Measurements from ENCODE around the gene TMEM209.
"Not testable (repeated sequence)": the region's sequence is repeated elsewhere in the genome, so short reads cannot be mapped to it uniquely, and the experiment has no call there.

The TMEM209 gene

DNA sequence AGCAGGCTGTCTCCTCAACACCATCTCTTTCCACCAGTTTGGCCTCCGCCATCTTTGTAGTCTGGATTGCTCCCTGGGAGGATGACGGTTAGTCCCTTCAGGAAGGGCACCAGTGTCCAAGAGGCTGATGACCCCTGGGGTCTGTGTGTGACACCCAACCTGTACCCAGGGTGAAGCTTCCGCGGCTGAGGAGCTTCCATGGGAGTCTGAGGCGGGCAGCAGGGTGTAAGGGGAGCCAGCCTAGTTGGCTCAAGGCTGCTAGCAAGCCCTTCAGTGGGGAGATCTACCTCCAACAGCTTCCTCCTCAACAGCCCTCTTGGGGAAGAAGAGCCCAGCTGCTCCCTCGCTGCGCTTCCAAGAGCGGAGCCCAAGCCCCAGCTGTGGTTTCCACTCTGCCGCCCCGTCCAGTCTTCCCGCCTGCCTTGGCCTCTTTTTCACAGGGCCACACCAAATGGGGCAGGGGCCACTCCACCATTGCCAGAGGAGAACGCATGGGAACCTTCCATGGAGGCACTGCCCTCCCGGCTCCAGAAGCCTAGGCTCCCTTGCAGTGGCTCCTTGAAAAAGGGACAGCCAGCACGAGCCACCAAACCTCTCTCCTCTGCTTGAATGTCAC, 57.4 kb downstream of the TMEM209 start:
- no peak overlapping the region for H2AK5ac ChIP-seq (ENCODE audit: low read length, severe bottlenecking)
- no peak for DNase-seq
- H2BK5ac ChIP-seq (ENCODE audit: low read depth, low read length, poor library complexity, severe bottlenecking), result no peak overlapping the region
- no peak overlapping the region for H4K8ac ChIP-seq (ENCODE audit: low read length)
- H3K23ac ChIP-seq (ENCODE audit: low read length in 2 of 2), result no peak overlapping the region
- H3K27ac ChIP-seq (ENCODE audit: low read length, poor library complexity, severe bottlenecking), result no peak overlapping the region
- H3K4ac ChIP-seq (ENCODE audit: low read depth in 1 of 2, low read length in 2 of 2), result no peak overlapping the region
- no peaks in the 10 kb centered on the region for H3K27me3 ChIP-seq (ENCODE audit: control insufficient read depth in 1 of 2, insufficient read depth in 1 of 2, low read length in 2 of 2)
- H3K4me2 ChIP-seq (ENCODE audit: low read length, poor library complexity, severe bottlenecking), result no peak overlapping the region
- no peak overlapping the region for H3K4me3 ChIP-seq (ENCODE audit: insufficient read depth in 1 of 2, low read depth in 1 of 2, low read length in 2 of 2)
- no peaks in the 10 kb centered on the region for H3K79me1 ChIP-seq (replicated peaks; ENCODE audit: low read length, poor library complexity, severe bottlenecking)
- H3K4me1 ChIP-seq (ENCODE audit: control insufficient read depth, insufficient read depth, low read depth, low read length), result peaks cover 16% of the 10 kb centered on the region
- no peak overlapping the region for H2BK120ac ChIP-seq (ENCODE audit: low read depth, low read length)
- no peak overlapping the region for H2BK15ac ChIP-seq (ENCODE audit: low read depth, poor library complexity, severe bottlenecking)
- H2BK12ac ChIP-seq (ENCODE audit: low read length in 2 of 2), result no peak overlapping the region
- WGBS, result 96% methylated on average over 13 of the region's 14 CpGs
- no peak overlapping the region for H3K14ac ChIP-seq (ENCODE audit: low read length in 2 of 2)
- H2AFZ ChIP-seq (ENCODE audit: low read depth, low read length), result no peak overlapping the region
- H3K9ac ChIP-seq (ENCODE audit: low read length), result no peak overlapping the region
- H4K91ac ChIP-seq (ENCODE audit: low read length), result no peak overlapping the region
- H3K36me3 ChIP-seq (ENCODE audit: control insufficient read depth in 1 of 2, insufficient read depth in 2 of 2, low read depth in 1 of 2, low read length in 2 of 2), result peaks cover 0 to 3% of the 10 kb centered on the region in 2 experiments
- no peaks in the 10 kb centered on the region for H3K9me3 ChIP-seq (ENCODE audit: control insufficient read depth, low read length)
- no peak overlapping the region for H3K18ac ChIP-seq (ENCODE audit: low read depth in 1 of 2, low read length in 2 of 2)

DNA sequence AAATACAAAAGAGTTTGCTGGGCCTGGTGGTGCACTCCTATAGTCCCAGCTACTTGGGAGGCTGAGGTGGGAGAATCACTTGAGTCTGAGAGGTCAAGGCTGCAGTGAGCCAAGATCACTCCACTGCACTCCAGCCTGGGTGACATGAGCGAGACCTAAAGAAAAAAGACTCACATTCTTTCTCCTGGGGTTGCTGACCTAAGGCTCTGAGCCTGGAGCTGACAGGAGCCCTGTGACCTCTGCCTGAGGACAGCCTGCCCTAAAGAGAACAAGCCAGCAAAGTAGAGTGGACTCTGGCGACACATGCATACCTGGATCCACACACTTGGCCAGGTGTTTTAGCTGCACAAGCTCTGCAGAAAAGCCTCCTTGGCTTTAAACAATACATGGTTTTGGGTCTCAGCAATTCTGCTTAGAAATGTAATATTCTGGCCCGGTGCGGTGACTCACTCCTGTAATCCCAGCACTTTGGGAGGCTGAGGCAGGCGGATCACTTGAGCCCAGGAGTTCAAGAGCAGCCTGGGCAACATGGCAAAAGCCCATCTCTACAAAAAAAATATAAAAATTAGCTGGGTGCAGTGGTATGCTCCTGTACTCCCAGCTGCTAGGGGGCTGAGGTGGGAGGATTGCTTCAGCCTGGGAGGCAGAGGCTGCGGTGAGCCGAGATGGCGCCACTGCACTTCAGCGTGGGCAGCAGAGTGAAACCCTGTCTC, 58.4 kb downstream of the TMEM209 start:
- WGBS, result 97% methylated on average over 7 of the region's 9 CpGs

GRCh38 chr7:130146142-130146541, 59.1 kb downstream of the TMEM209 start:
- not testable (repeated sequence) for DNase-seq; H3K14ac ChIP-seq (ENCODE audit: low read length in 2 of 2); H2AK5ac ChIP-seq (ENCODE audit: low read length, severe bottlenecking); H3K4me2 ChIP-seq (ENCODE audit: low read length, poor library complexity, severe bottlenecking); H3K79me1 ChIP-seq (replicated peaks; ENCODE audit: low read length, poor library complexity, severe bottlenecking); H3K4ac ChIP-seq (ENCODE audit: low read depth in 1 of 2, low read length in 2 of 2); H4K91ac ChIP-seq (ENCODE audit: low read length); H2BK120ac ChIP-seq (ENCODE audit: low read depth, low read length); H3K36me3 ChIP-seq (ENCODE audit: control insufficient read depth in 1 of 2, insufficient read depth in 2 of 2, low read depth in 1 of 2, low read length in 2 of 2); H4K8ac ChIP-seq (ENCODE audit: low read length); H3K27me3 ChIP-seq (ENCODE audit: control insufficient read depth in 1 of 2, insufficient read depth in 1 of 2, low read length in 2 of 2); H3K27ac ChIP-seq (ENCODE audit: low read length, poor library complexity, severe bottlenecking); H3K4me3 ChIP-seq (ENCODE audit: insufficient read depth in 1 of 2, low read depth in 1 of 2, low read length in 2 of 2); H2AFZ ChIP-seq (ENCODE audit: low read depth, low read length); H3K9me3 ChIP-seq (ENCODE audit: control insufficient read depth, low read length); H3K9ac ChIP-seq (ENCODE audit: low read length); H2BK15ac ChIP-seq (ENCODE audit: low read depth, poor library complexity, severe bottlenecking); H2BK12ac ChIP-seq (ENCODE audit: low read length in 2 of 2); H3K23ac ChIP-seq (ENCODE audit: low read length in 2 of 2); H2BK5ac ChIP-seq (ENCODE audit: low read depth, low read length, poor library complexity, severe bottlenecking); H3K18ac ChIP-seq (ENCODE audit: low read depth in 1 of 2, low read length in 2 of 2)
- 90% methylated on average over 4 of the region's 5 CpGs for WGBS
- peaks cover 32% of the 10 kb centered on the region for H3K4me1 ChIP-seq (ENCODE audit: control insufficient read depth, insufficient read depth, low read depth, low read length)

More for the DNA sequence above, 58.4 kb downstream of the TMEM209 start:
- Histone ChIP-seq H2BK12ac (ENCODE audit: low read length in 2 of 2) (no peak overlapping the region), H3K9ac (ENCODE audit: low read length) (no peak overlapping the region), H3K36me3 (ENCODE audit: control insufficient read depth in 1 of 2, insufficient read depth in 2 of 2, low read depth in 1 of 2, low read length in 2 of 2) (peaks cover 0 to 3% of the 10 kb centered on the region in 2 experiments), H3K27me3 (ENCODE audit: control insufficient read depth in 1 of 2, insufficient read depth in 1 of 2, low read length in 2 of 2) (no peaks in the 10 kb centered on the region), H2BK120ac (ENCODE audit: low read depth, low read length) (no peak overlapping the region), H2BK15ac (ENCODE audit: low read depth, poor library complexity, severe bottlenecking) (no peak overlapping the region), H3K4me3 (ENCODE audit: insufficient read depth in 1 of 2, low read depth in 1 of 2, low read length in 2 of 2) (no peak overlapping the region), H4K91ac (ENCODE audit: low read length) (no peak overlapping the region), H3K4me1 (ENCODE audit: control insufficient read depth, insufficient read depth, low read depth, low read length) (peaks cover 26% of the 10 kb centered on the region), H3K23ac (ENCODE audit: low read length in 2 of 2) (no peak overlapping the region), H3K4ac (ENCODE audit: low read depth in 1 of 2, low read length in 2 of 2) (no peak overlapping the region), H4K8ac (ENCODE audit: low read length) (no peak overlapping the region), H3K9me3 (ENCODE audit: control insufficient read depth, low read length) (no peaks in the 10 kb centered on the region), H2BK5ac (ENCODE audit: low read depth, low read length, poor library complexity, severe bottlenecking) (no peak overlapping the region), H3K27ac (ENCODE audit: low read length, poor library complexity, severe bottlenecking) (no peak overlapping the region), H3K79me1 (replicated peaks; ENCODE audit: low read length, poor library complexity, severe bottlenecking) (peaks cover 2% of the 10 kb centered on the region), H3K18ac (ENCODE audit: low read depth in 1 of 2, low read length in 2 of 2) (no peak overlapping the region), H3K14ac (ENCODE audit: low read length in 2 of 2) (no peak overlapping the region), H2AK5ac (ENCODE audit: low read length, severe bottlenecking) (no peak overlapping the region), H2AFZ (ENCODE audit: low read depth, low read length) (no peak overlapping the region), H3K4me2 (ENCODE audit: low read length, poor library complexity, severe bottlenecking) (no peak overlapping the region)
- no peak for DNase-seq

GRCh38 chr7:130145424-130146100, 59.6 kb downstream of the TMEM209 start:
- Histone ChIP-seq H3K9ac (ENCODE audit: low read length) (no peak overlapping the region), H2BK15ac (ENCODE audit: low read depth, poor library complexity, severe bottlenecking) (no peak overlapping the region), H2BK120ac (ENCODE audit: low read depth, low read length) (no peak overlapping the region), H3K27me3 (ENCODE audit: control insufficient read depth in 1 of 2, insufficient read depth in 1 of 2, low read length in 2 of 2) (no peaks in the 10 kb centered on the region), H2AFZ (ENCODE audit: low read depth, low read length) (no peak overlapping the region), H3K23ac (ENCODE audit: low read length in 2 of 2) (no peak overlapping the region), H3K14ac (ENCODE audit: low read length in 2 of 2) (no peak overlapping the region), H4K91ac (ENCODE audit: low read length) (no peak overlapping the region), H2BK12ac (ENCODE audit: low read length in 2 of 2) (no peak overlapping the region), H3K18ac (ENCODE audit: low read depth in 1 of 2, low read length in 2 of 2) (no peak overlapping the region), H4K8ac (ENCODE audit: low read length) (no peak overlapping the region), H3K9me3 (ENCODE audit: control insufficient read depth, low read length) (no peaks in the 10 kb centered on the region), H3K27ac (ENCODE audit: low read length, poor library complexity, severe bottlenecking) (peak overlapping the region; percentile 22), H3K4me1 (ENCODE audit: control insufficient read depth, insufficient read depth, low read depth, low read length) (peaks cover 37% of the 10 kb centered on the region), H3K36me3 (ENCODE audit: control insufficient read depth in 1 of 2, insufficient read depth in 2 of 2, low read depth in 1 of 2, low read length in 2 of 2) (peaks cover 0 to 8% of the 10 kb centered on the region in 2 experiments), H3K4ac (ENCODE audit: low read depth in 1 of 2, low read length in 2 of 2) (no peak overlapping the region), H2AK5ac (ENCODE audit: low read length, severe bottlenecking) (peak overlapping the region; percentile 50), H3K4me2 (ENCODE audit: low read length, poor library complexity, severe bottlenecking) (no peak overlapping the region), H2BK5ac (ENCODE audit: low read depth, low read length, poor library complexity, severe bottlenecking) (no peak overlapping the region), H3K79me1 (replicated peaks; ENCODE audit: low read length, poor library complexity, severe bottlenecking) (peaks cover 3% of the 10 kb centered on the region), H3K4me3 (ENCODE audit: insufficient read depth in 1 of 2, low read depth in 1 of 2, low read length in 2 of 2) (no peak overlapping the region)
- 98% methylated on average over 14 of the region's 14 CpGs for WGBS
- no peak for DNase-seq

Measured in mesenchymal stem cell (in vitro differentiated cells and primary cell).